ENCODE measurements around the gene KRTAP12-1.

KRTAP12-1 gene

DNA sequence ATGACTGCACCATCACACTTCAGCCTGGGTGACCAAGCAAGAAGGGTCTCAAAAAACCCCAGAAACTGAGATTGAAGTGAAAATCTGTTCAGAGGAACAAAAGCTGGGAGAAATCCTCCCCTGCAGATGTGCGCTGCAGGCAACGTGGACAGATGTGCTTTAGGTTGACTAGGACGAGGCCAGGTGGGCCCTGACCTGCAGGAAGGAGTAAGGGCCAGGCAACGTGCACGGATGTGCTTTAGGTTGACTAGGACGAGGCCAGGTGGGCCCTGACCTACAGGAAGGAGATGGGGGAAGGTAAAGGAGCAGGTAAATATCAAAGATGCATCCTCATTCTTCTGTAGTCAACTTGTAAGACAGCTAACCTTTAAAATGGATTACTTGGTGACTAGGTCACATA, 2.5 kb upstream of the KRTAP12-1 start:
- H3K9ac ChIP-seq (ENCODE audit: low read depth, low read length): no peak overlapping the region
- no peak overlapping the region for H3K27ac ChIP-seq (ENCODE audit: low read depth, low read length)
- H3K27me3 ChIP-seq (ENCODE audit: control insufficient read depth, insufficient read depth, low read length): no peaks in the 10 kb centered on the region
- H3K36me3 ChIP-seq (ENCODE audit: control insufficient read depth, insufficient read depth, low read length): no peaks in the 10 kb centered on the region
- no peak overlapping the region for H3K4me3 ChIP-seq (ENCODE audit: low read depth, low read length)
- H3K4me1 ChIP-seq (ENCODE audit: control insufficient read depth, insufficient read depth, low read length): peaks cover 17% of the 10 kb centered on the region
- H3K9me3 ChIP-seq (ENCODE audit: control insufficient read depth, insufficient read depth, low read length): no peaks in the 10 kb centered on the region

DNA sequence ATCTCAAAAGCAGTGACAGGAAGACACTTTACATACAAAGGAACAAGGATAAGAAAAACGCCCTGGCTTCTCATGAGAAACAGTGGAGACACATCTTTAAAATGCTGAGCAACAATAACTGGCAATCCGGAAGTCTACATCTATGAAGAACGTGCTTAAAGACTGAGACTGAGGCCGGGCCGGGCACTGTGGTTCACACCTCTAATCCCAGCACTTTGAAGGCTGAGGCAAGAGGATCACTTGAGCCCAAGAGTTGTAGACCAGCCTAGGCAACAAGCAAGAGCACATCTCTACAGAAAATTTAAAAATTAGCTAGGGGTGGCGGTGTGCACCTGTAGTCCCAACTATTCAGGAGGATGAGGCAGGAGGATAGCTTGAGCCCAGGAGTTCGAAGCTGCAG, 2.1 kb upstream of the KRTAP12-1 start:
- Histone ChIP-seq H3K4me1 (ENCODE audit: control insufficient read depth, insufficient read depth, low read length) (peaks cover 17% of the 10 kb centered on the region), H3K27ac (ENCODE audit: low read depth, low read length) (no peak overlapping the region), H3K9me3 (ENCODE audit: control insufficient read depth, insufficient read depth, low read length) (no peaks in the 10 kb centered on the region), H3K27me3 (ENCODE audit: control insufficient read depth, insufficient read depth, low read length) (no peaks in the 10 kb centered on the region), H3K4me3 (ENCODE audit: low read depth, low read length) (no peak overlapping the region), H3K9ac (ENCODE audit: low read depth, low read length) (no peak overlapping the region), H3K36me3 (ENCODE audit: control insufficient read depth, insufficient read depth, low read length) (no peaks in the 10 kb centered on the region)

DNA sequence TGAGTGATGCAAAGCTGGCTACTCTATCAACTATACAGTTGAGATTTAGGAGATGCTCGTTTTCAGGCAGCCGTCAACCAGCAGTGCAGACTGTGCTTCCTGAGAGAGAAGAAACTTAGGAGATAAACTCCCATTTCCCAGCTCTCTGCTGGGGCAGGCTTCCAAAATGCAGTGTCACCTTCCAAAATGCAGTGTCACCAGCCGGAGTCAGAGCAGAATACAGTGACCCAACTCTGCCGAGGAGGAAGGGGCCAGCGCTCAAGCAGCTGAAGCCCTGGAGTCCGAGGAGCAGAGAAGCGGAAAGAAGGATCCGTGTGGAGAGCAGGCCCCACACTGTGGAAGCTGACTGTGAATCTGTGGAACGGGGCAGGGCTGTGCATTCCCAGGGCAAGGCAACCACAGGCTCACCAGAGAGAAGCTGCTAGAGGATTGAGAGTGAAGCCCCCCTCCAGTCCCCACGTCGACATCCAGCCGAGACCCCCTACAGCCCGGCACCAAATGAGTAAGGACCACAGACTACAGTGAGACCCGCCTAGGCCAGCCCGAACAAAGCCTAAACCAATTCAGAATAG, 703 bp upstream of the KRTAP12-1 start:
- H3K9ac ChIP-seq (ENCODE audit: low read depth, low read length): no peak overlapping the region
- H3K9me3 ChIP-seq (ENCODE audit: control insufficient read depth, insufficient read depth, low read length): no peaks in the 10 kb centered on the region
- no peaks in the 10 kb centered on the region for H3K27me3 ChIP-seq (ENCODE audit: control insufficient read depth, insufficient read depth, low read length)
- H3K4me3 ChIP-seq (ENCODE audit: low read depth, low read length): no peak overlapping the region
- H3K27ac ChIP-seq (ENCODE audit: low read depth, low read length): no peak overlapping the region
- no peaks in the 10 kb centered on the region for H3K36me3 ChIP-seq (ENCODE audit: control insufficient read depth, insufficient read depth, low read length)
- H3K4me1 ChIP-seq (ENCODE audit: control insufficient read depth, insufficient read depth, low read length): peaks cover 16% of the 10 kb centered on the region

DNA sequence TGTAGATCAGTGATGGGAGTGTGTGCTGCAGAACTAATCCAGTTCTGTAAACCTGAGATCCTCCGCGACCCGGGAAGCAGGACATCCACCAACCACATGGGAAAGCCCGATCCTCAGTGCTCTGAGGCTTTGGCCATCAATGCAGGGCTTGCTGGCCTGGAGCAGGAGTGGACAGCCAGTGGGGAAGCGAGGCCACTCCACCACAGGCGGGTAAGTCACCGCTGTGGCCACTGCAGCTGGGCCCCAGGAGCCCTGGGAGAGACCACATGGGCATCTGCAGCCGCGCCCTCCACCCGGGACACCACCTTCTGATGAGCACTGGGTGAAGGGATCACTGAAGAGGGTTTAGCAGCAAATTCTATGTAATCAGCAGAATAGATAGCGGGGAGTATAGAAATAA, 811 bp downstream of the KRTAP12-1 start:
- Histone ChIP-seq H3K27ac (ENCODE audit: low read depth, low read length) (no peak overlapping the region), H3K27me3 (ENCODE audit: control insufficient read depth, insufficient read depth, low read length) (no peaks in the 10 kb centered on the region), H3K4me3 (ENCODE audit: low read depth, low read length) (no peak overlapping the region), H3K4me1 (ENCODE audit: control insufficient read depth, insufficient read depth, low read length) (peaks cover 3% of the 10 kb centered on the region; the same call in 1 of the 2 replicates), H3K9me3 (ENCODE audit: control insufficient read depth, insufficient read depth, low read length) (no peaks in the 10 kb centered on the region), H3K9ac (ENCODE audit: low read depth, low read length) (no peak overlapping the region), H3K36me3 (ENCODE audit: control insufficient read depth, insufficient read depth, low read length) (no peaks in the 10 kb centered on the region)

DNA sequence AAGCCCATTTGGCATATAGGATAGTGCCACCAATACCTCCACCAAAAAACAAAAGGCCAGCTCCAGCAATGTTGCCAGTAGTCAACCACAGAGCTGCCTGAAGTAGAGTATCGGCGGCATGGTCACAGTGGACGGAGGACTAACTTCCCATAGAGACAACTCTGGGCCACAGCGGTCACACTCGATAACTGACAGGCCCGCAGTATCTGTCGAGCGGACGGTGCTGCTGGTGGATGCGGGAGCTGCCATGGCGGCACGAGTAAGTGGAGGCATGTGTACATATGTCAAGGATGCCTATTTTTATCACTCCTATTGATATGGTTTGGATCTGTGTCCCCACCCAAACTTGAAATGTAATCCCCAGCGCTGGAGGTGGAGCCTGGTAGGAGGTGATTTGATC, 4.1 kb downstream of the KRTAP12-1 start:
- Histone ChIP-seq H3K9ac (ENCODE audit: low read depth, low read length) (no peak overlapping the region), H3K4me3 (ENCODE audit: low read depth, low read length) (no peak overlapping the region), H3K27me3 (ENCODE audit: control insufficient read depth, insufficient read depth, low read length) (no peaks in the 10 kb centered on the region), H3K9me3 (ENCODE audit: control insufficient read depth, insufficient read depth, low read length) (no peaks in the 10 kb centered on the region), H3K27ac (ENCODE audit: low read depth, low read length) (no peak overlapping the region), H3K4me1 (ENCODE audit: control insufficient read depth, insufficient read depth, low read length) (no peaks in the 10 kb centered on the region), H3K36me3 (ENCODE audit: control insufficient read depth, insufficient read depth, low read length) (no peaks in the 10 kb centered on the region)

DNA sequence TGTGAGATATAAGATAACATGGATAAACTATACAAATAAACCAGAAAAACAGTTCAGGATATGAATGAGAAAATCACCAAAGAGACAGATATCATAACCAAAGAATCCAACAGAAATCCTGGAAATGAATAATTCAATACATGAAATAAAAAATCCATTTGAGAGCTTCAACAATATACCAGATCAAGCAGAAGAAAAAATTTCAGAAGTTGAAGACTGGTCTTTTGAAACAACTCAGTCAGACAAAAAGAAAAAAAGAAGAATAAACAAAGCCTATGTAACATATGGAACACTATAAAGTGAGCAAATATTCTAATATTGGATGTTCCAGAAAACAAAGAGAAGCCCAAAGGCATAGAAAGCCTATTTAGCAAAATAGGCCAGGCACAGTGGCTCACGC, 10.1 kb downstream of the KRTAP12-1 start:
- Histone ChIP-seq H3K9ac (ENCODE audit: low read depth, low read length) (no peak overlapping the region), H3K27me3 (ENCODE audit: control insufficient read depth, insufficient read depth, low read length) (no peaks in the 10 kb centered on the region), H3K4me1 (ENCODE audit: control insufficient read depth, insufficient read depth, low read length) (no peaks in the 10 kb centered on the region), H3K9me3 (ENCODE audit: control insufficient read depth, insufficient read depth, low read length) (peaks cover 19% of the 10 kb centered on the region), H3K36me3 (ENCODE audit: control insufficient read depth, insufficient read depth, low read length) (no peaks in the 10 kb centered on the region), H3K4me3 (ENCODE audit: low read depth, low read length) (no peak overlapping the region), H3K27ac (ENCODE audit: low read depth, low read length) (no peak overlapping the region)

DNA sequence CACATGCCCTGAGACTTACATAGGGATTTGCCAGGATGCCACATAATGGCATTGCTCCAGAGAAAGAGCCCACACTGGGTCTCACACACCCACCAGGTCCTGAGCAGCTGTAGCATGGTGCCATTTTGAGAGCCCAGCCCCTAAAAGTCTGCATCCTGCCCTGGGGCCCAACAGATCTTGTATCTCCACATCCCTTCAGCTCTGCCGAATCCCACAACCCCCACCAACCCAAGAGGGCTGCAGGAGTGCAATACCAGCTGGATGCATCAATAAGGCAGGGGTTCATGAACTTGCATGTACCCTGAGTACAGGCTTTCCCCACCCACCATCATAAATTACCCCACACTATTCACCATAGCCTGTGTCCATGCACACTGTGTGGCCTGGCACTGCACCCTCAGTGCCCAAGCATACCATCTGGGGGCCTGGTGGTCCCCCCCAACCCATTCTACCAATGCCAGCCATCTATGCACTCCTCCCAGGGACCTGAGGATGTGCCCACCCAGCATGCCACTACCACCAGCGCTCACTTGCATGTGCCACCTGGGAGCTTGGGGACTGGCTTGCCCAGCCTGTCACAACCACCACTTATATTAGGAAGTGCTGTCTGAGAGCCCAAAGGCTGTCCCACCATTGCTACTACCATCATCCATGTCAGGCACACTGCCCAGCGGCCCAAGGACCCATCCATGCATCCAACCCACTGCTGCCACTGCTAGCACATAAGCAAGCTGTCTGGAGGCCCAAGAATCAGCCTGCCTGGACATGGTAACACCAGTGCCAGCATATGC, 11.1 kb downstream of the KRTAP12-1 start:
- H3K4me3 ChIP-seq (ENCODE audit: low read depth, low read length): no peak overlapping the region
- no peak overlapping the region for H3K27ac ChIP-seq (ENCODE audit: low read depth, low read length)

DNA sequence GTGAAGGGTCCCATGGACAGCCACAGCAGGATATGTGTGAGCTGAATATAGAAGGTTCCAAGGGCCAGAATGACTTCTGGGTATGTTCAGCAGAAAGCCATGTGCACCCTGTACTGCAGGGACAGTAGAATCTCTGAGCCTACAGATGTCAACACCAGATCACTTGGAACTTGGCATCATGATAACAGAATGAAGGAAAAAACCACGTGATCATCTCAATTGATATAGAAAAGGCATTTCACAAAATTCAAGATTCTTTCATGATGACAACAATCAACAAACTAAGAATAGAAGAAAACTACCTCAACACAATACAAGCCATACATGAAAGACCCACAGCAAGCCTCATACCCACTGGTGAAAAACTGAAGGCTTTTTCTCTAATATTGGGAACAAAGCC, 14.4 kb downstream of the KRTAP12-1 start:
- H3K27me3 ChIP-seq (ENCODE audit: control insufficient read depth, insufficient read depth, low read length): no peaks in the 10 kb centered on the region
- no peak overlapping the region for H3K27ac ChIP-seq (ENCODE audit: low read depth, low read length)
- no peaks in the 10 kb centered on the region for H3K36me3 ChIP-seq (ENCODE audit: control insufficient read depth, insufficient read depth, low read length)
- no peak overlapping the region for H3K9ac ChIP-seq (ENCODE audit: low read depth, low read length)
- H3K4me3 ChIP-seq (ENCODE audit: low read depth, low read length): no peak overlapping the region
- peaks cover 19% of the 10 kb centered on the region for H3K9me3 ChIP-seq (ENCODE audit: control insufficient read depth, insufficient read depth, low read length)
- H3K4me1 ChIP-seq (ENCODE audit: control insufficient read depth, insufficient read depth, low read length): no peaks in the 10 kb centered on the region

More for the DNA sequence above, 11.1 kb downstream of the KRTAP12-1 start:
- H3K4me1 ChIP-seq (ENCODE audit: control insufficient read depth, insufficient read depth, low read length): no peaks in the 10 kb centered on the region
- no peaks in the 10 kb centered on the region for H3K27me3 ChIP-seq (ENCODE audit: control insufficient read depth, insufficient read depth, low read length)
- no peaks in the 10 kb centered on the region for H3K36me3 ChIP-seq (ENCODE audit: control insufficient read depth, insufficient read depth, low read length)
- H3K9ac ChIP-seq (ENCODE audit: low read depth, low read length): no peak overlapping the region
- H3K9me3 ChIP-seq (ENCODE audit: control insufficient read depth, insufficient read depth, low read length): peaks cover 19% of the 10 kb centered on the region

DNA sequence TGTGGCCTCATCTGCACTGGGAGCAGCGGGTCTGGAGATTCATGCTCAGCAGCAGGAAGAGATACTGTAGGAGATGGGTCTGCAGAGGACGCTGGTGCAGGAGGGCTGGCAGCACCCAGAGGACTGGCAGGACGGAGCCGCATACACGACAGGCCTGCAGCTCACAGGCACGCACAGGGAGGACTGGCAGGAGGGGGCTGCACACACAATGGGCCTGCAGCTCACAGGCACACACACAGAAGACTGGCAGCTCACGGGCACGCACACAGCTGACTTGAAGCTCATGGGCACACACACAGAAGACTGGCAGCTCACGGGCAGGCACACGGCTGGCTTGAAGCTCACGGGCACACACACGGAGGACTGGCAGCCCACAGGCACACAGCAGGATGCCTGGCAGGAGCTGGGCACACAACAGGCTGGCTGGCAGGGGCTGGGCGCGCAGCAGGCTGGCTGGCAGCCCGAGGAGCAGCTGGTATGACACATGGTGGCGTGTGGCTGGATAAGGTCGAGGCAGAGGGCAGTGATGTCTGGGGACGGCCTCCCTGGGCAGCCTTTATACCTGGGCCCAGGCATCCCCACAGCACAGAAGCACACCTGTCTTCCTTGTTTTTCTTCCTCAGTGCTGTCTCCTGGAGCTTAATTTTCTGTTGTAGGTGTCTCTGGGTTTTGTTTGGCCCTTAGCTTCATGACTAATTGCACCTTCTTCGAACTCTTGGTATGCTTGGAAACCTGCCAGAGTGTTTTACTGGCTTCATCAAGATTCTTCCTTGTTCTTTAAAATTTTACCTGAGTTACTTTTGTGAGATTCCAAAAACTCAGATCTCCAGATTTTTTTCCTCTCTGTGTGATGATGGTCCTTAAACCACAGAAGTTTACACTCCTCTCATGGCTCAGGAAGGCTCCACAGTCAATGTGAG, 15.3 kb downstream of the KRTAP12-1 start, which contains the start of gene KRTAP12-2:
Gene KRTAP12-2, minus strand, starts transcription at position 527 of the 920 bp plus-strand sequence. Its CDS starts 41 bp downstream, at position 486.
- Histone ChIP-seq H3K9ac (ENCODE audit: low read depth, low read length) (no peak within 1 kb of the TSS), H3K27me3 (ENCODE audit: control insufficient read depth, insufficient read depth, low read length) (no peaks in the 10 kb centered on the region), H3K4me3 (ENCODE audit: low read depth, low read length) (no peak within 1 kb of the TSS), H3K4me1 (ENCODE audit: control insufficient read depth, insufficient read depth, low read length) (no peaks in the 10 kb centered on the region), H3K36me3 (ENCODE audit: control insufficient read depth, insufficient read depth, low read length) (no peaks in the 10 kb centered on the region), H3K27ac (ENCODE audit: low read depth, low read length) (no peak within 1 kb of the TSS), H3K9me3 (ENCODE audit: control insufficient read depth, insufficient read depth, low read length) (peaks cover 16% of the 10 kb centered on the region)

DNA sequence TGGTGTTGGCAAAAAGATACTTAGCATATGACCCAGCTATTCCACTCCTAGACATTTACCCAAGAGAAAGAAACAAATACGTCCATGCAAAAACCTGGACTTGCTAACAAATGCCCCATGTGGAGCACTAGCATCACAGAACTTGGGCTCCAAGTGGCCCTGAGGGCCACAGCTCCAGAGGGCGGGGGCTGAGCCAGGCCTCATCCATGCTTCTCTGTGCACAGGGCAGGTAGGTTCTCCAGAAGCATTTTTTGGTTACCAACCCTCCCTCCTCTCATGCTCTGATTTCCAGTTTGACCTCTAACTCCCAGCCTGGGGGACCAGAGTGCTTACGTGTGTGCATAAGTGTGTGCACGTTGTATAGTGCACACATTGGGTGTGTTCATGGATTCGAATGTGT, 17.3 kb downstream of the KRTAP12-1 start:
- Histone ChIP-seq H3K9ac (ENCODE audit: low read depth, low read length) (no peak overlapping the region), H3K27me3 (ENCODE audit: control insufficient read depth, insufficient read depth, low read length) (no peaks in the 10 kb centered on the region), H3K4me3 (ENCODE audit: low read depth, low read length) (no peak overlapping the region)

More for the DNA sequence above, 17.3 kb downstream of the KRTAP12-1 start:
- Histone ChIP-seq H3K4me1 (ENCODE audit: control insufficient read depth, insufficient read depth, low read length) (peaks cover 7% of the 10 kb centered on the region), H3K9me3 (ENCODE audit: control insufficient read depth, insufficient read depth, low read length) (peaks cover 5% of the 10 kb centered on the region; the same call in 1 of the 2 replicates), H3K27ac (ENCODE audit: low read depth, low read length) (no peak overlapping the region), H3K36me3 (ENCODE audit: control insufficient read depth, insufficient read depth, low read length) (no peaks in the 10 kb centered on the region)
